ENCODE data around the gene TMEM209. TPM values are rescaled to one million over a fixed set of nuclear protein-coding genes. Genes with fewer than 3 reads are reported as not detected.
A peak's percentile ranks its signal among the peaks of the same experiment; 100 is the strongest.

TMEM209 gene
- total RNA-seq, 4 donors from 2014 or later: 9.6 to 17.3 (median 12.5) TPM

DNA sequence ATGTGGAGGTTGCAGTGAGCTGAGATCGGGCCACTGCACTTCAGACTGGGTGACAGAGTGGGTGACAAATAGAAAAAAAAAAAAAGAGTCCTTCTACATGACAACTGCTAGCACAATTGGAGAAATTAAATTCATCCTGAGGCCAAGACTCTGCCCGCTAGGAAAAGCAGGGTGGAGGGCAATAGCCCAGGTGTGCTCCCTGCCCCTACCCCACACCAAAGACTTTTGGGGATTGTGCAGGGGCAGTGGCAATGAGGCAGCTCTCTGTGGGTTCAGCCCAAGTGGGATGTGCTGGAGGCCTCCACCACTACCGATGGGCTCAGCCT is 61.3 kb downstream of the TMEM209 start:
- no peak for DNase-seq (ENCODE audit: low spot score in 2 of 2)
- peaks cover 0 to 30% (median 6%) of the 10 kb centered on the region in 4 donors for H3K4me1 ChIP-seq
- H3K27me3 ChIP-seq: no peaks in the 10 kb centered on the region
- WGBS, 2 donors: 84 to 100% methylated on average over 3 of the region's 3 CpGs
- H3K9me3 ChIP-seq: no peaks in the 10 kb centered on the region
- peaks cover 0 to 7% (median 0%) of the 10 kb centered on the region in 3 donors for H3K36me3 ChIP-seq
- no peak overlapping the region for H3K4me3 ChIP-seq
- TF ChIP-seq, protein P1, sequence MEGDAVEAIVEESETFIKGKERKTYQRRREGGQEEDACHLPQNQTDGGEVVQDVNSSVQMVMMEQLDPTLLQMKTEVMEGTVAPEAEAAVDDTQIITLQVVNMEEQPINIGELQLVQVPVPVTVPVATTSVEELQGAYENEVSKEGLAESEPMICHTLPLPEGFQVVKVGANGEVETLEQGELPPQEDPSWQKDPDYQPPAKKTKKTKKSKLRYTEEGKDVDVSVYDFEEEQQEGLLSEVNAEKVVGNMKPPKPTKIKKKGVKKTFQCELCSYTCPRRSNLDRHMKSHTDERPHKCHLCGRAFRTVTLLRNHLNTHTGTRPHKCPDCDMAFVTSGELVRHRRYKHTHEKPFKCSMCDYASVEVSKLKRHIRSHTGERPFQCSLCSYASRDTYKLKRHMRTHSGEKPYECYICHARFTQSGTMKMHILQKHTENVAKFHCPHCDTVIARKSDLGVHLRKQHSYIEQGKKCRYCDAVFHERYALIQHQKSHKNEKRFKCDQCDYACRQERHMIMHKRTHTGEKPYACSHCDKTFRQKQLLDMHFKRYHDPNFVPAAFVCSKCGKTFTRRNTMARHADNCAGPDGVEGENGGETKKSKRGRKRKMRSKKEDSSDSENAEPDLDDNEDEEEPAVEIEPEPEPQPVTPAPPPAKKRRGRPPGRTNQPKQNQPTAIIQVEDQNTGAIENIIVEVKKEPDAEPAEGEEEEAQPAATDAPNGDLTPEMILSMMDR (IDR thresholded peaks at IDR 0.05): no peak
- TF ChIP-seq POLR2A (IDR thresholded peaks at IDR 0.05): no peak
- no peak for TF ChIP-seq EP300 (IDR thresholded peaks at IDR 0.05)
- H3K27ac ChIP-seq: peak overlapping the region in 2 of 4 donors; percentile 1 to 43

DNA sequence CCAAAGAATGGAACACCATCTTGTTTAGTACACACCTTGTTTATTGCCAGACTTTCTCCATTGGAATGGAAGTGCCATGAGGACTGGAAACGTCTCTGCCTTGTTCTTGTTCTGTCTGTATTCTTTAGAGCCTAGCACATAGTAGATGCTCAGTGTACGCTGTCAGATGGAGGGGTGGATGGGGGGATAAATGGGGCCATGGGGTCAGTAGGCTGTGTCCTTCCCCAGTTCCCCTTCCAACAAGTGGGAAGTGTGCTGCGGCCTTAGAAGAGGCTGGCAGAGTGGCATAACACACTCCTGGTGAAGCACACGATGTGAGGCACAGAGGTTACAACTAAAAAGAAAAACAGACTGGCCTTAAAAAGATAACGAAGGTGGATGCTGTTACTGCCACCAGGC is 61.9 kb downstream of the TMEM209 start:
- Histone ChIP-seq H3K36me3 (peaks cover 0 to 7% (median 0%) of the 10 kb centered on the region in 3 donors), H3K27me3 (no peaks in the 10 kb centered on the region), H3K4me3 (no peak overlapping the region), H3K9me3 (no peaks in the 10 kb centered on the region), H3K4me1 (peaks cover 0 to 27% (median 6%) of the 10 kb centered on the region in 4 donors), H3K27ac (no peak overlapping the region)
- WGBS, 2 donors: 94 to 95% methylated on average over 5 of the region's 5 CpGs
- TF ChIP-seq EP300 (IDR thresholded peaks at IDR 0.05) (no peak), POLR2A (IDR thresholded peaks at IDR 0.05) (no peak)
- TF ChIP-seq, protein P1 (IDR thresholded peaks at IDR 0.05): no peak
- DNase-seq (ENCODE audit: low spot score in 2 of 2): no peak

DNA sequence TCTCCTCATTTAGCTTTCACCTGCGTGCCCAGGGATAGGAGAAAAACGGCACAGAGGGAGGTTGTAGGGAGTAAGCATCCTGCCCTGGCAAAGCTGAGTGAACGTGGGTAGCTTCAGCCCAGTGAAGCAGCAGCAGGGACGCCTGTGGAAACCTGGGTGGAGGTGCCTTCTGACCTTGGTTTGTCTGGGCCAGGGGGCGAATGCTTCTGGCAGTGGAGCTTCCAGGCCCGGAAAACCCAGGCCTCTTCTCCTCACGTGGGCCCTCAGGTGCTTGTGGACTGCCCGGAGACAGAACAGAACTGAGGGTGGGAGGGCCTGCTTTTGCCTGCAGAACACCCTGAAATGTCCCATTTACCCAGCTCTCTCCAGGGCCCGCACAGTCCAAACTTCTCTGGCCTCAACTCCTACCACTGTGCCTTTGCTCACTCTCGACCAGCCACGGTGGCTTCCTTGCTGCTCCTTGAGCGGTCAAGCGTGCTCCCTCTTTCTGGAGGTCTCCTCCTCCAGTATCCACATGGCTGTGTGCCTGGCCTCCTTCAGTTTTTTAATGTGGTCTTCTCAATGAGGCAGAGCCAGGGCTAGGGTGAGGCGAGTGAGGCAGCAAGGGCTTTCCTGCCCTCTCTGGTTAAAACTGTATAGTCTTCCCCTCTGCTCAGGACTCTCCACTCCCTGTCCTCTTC is 62.4 kb downstream of the TMEM209 start:
- WGBS, 2 donors: 91 to 93% methylated on average over 14 of the region's 14 CpGs

DNA sequence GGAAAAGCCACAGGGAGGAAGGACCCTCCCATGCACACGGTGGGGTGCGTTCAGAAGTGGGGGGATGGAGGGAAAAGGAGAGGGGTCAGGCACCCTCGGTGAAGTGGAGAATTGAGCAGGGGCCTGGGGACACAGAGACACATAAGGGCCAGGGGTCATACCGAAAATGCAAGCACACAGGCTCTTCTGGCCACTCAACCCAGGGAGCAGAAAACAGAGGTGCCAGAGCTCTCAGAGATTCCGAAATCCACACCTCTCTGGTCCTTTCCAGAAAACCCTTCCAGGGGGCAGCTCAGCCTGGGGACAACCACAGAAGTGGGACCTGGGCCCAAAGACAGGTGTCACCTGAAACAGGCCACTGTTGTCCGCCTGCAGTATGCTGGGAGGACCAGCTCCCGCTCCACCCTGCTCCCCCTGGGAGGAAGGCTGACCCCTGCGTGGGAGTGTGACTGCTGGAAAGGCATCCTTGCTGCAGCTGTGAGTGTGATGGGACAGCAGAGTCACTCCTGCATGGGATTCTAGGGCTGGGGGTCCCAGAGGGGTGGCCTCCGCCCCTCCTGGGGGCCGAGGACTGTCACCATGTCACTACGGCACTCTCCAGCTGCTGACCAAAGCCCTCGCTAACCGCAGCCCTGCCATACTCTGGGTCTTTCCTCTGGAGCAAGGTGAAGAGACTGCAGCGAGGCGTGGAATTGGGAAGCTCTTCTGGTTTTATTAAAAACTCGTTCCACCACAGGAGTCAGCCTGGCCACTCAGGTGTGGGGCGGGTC is 63.1 kb downstream of the TMEM209 start:
- Histone ChIP-seq H3K27ac (peak overlapping the region; percentile 71 to 96 (median 86)), H3K4me1 (peaks cover 0 to 27% (median 6%) of the 10 kb centered on the region in 4 donors), H3K36me3 (peaks cover 0 to 16% (median 0%) of the 10 kb centered on the region in 3 donors), H3K4me3 (peak overlapping the region; percentile 34 to 80 (median 62)), H3K9me3 (no peaks in the 10 kb centered on the region), H3K27me3 (no peaks in the 10 kb centered on the region)
- no peak for DNase-seq (ENCODE audit: low spot score in 2 of 2)
- TF ChIP-seq, protein P1 (IDR thresholded peaks at IDR 0.05): no peak
- TF ChIP-seq POLR2A (IDR thresholded peaks at IDR 0.05) (no peak), EP300 (IDR thresholded peaks at IDR 0.05) (no peak)
- 60 to 62% methylated on average over 13 to 16 of the region's 17 CpGs for WGBS, 2 donors

More for the DNA sequence above, 62.4 kb downstream of the TMEM209 start:
- H3K27me3 ChIP-seq: no peaks in the 10 kb centered on the region
- no peak for DNase-seq (ENCODE audit: low spot score in 2 of 2)
- peaks cover 0 to 9% (median 0%) of the 10 kb centered on the region in 3 donors for H3K36me3 ChIP-seq
- peaks cover 0 to 27% (median 6%) of the 10 kb centered on the region in 4 donors for H3K4me1 ChIP-seq
- no peaks in the 10 kb centered on the region for H3K9me3 ChIP-seq
- H3K4me3 ChIP-seq: no peak overlapping the region
- TF ChIP-seq POLR2A (IDR thresholded peaks at IDR 0.05) (no peak), EP300 (IDR thresholded peaks at IDR 0.05) (no peak)
- TF ChIP-seq, protein P1 (IDR thresholded peaks at IDR 0.05): no peak
- peak overlapping the region in 3 of 4 donors; percentile 83 to 96 (median 88) for H3K27ac ChIP-seq
